ENCODE measurements around the gene ZNF784. TPM values are rescaled to one million over a fixed set of nuclear protein-coding genes. Genes with fewer than 3 reads are reported as not detected.

Gene ZNF784
- total RNA-seq, 1 donor from 2014 or later, result 3.9 TPM

- DNase-seq (ENCODE audit: extremely low read depth, low read depth, low spot score), result no peak
Measured at GRCh38 chr19:55644191-55644833, 19.9 kb upstream of the ZNF784 start.

DNA sequence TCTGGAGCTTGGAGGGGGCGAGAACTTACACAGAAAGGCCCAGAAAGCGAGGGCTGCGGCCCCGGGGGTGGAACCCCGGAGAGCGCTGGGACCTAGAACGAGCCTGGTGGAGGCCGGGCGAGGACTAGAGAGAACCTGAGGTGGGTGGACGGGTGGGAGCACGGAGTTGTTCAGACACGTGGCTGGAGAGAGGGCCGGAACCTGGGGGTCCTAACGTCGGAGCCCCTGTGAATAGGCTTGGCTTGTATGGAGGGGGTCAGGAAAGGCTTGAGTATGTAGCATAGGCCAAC lies 19.5 kb upstream of the ZNF784 start:
- no peak for DNase-seq (ENCODE audit: extremely low read depth, low read depth, low spot score)

- no peak for DNase-seq (ENCODE audit: extremely low read depth, low read depth, low spot score)
Measured at GRCh38 chr19:55643003-55643886, 18.9 kb upstream of the ZNF784 start, which contains the start of gene ZNF581. ZNF581 (plus strand) TSS chr19:55643649; CDS start chr19:55644572, 923 bp downstream.

- DNase-seq (ENCODE audit: extremely low read depth, low read depth, low spot score), result no peak
Measured at GRCh38 chr19:55642153-55643002, 18.0 kb upstream of the ZNF784 start.

DNA sequence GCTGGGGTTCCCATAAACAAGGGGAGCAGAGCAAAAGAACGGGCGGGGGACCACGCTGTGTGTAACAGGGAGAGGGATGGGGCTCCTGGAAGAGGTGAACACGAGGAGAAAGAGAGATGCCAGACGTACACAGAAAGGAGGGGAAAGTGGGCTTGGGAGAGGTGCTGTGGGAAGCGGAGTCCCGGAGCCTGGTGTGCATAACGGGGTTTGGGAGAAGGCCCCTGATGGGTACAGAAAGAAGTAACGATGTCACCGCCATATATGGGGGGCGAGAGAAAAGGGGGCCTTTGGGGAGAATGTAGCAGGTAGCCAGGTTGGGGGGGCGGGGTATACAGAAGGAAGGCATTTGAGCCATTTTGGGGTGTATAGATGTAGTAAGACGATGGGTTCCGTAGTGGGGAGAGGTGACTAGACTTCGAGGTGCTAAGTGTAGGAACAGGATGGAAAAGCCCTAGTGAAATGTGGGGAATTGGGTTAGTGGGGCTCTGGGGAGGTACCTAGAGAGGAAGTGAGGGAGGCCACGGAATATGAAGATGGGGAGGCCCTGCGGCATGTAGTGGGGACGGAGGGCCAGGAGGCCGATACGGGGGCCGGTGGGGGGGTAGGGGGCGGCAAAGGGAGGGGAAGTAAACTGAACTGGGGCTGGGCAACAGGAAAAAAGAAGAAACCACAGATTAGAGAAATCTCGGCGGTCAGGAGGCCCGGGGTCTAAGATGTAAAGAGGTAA lies 17.2 kb upstream of the ZNF784 start:
- DNase-seq (ENCODE audit: extremely low read depth, low read depth, low spot score), result no peak

DNA sequence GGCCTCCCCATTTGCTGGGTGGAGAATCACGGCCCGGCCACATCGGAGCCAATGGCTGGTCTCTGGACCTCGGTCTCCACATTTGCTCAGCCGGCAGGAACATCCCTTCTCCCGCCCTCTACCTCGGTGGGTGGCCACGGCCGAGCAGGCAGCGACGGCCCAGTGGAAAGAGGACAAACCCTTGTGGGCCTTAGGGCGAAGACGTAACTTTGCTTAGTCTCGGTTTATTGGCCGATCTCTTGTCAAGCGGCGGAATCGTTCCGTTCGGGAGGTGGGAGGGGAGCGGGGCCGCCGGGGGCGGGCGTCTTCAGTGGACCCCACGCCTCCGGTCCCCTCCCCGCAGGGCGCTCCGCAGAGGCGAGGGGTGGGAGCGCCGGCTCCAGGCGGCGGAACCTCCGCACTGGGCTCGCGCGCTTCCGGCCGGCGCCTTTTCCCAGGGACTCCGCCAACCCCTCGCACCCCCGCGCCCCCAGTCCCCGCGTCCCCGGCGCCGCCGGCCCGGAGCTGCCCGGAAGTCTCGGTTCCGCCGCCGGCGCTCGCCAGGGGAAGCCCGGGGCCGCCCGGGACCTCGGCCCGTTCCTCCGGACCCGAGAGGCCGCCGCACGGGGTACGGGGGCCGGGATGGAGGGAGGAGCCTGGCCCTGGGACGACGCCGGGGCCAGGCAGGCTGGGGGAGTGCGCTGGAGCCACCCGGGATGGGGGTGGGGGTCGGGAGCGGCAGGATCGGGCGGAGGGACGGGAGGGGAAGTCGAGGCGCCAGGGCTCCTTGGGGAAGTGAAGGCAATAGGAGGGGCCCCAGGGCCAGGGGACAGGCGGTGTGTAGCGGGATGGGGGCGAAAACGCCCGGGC lies 16.4 kb upstream of the ZNF784 start, which contains the start of gene ZNF580:
TSS of gene ZNF580 (plus strand) at position 426 of the 849 bp plus-strand sequence. CDS start 1,507 bp downstream, outside the sequence.
- DNase-seq (ENCODE audit: extremely low read depth, low read depth, low spot score), result no peak

GRCh38 chr19:55640043-55640576 lies 15.7 kb upstream of the ZNF784 start:
- no peak for DNase-seq (ENCODE audit: extremely low read depth, low read depth, low spot score)

- DNase-seq (ENCODE audit: extremely low read depth, low read depth, low spot score), result no peak
Measured at GRCh38 chr19:55638864-55639359, 14.5 kb upstream of the ZNF784 start.

- no peak for DNase-seq (ENCODE audit: extremely low read depth, low read depth, low spot score)
Measured at GRCh38 chr19:55637534-55637933, 13.2 kb upstream of the ZNF784 start.

DNA sequence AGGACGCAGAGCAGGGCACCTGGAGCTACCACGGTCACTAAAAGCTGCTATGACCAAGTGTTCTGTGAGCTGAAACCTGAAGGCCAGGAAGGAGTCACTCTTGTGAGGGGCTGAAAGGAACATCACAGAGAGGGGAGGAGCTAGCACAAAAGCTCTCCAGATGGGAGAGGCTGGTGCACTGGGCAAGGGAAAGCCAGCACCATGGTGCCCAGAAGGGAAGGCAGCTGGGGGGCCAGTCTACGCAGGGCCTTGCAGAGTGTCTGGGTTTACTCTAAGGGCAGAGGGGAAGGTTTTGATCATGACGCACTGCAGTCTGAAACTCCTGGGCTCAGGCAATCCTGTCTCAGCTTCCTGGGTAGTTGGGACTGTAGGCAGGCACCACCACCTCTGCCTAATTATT lies 12.4 kb upstream of the ZNF784 start:
- DNase-seq (ENCODE audit: extremely low read depth, low read depth, low spot score), result no peak

DNA sequence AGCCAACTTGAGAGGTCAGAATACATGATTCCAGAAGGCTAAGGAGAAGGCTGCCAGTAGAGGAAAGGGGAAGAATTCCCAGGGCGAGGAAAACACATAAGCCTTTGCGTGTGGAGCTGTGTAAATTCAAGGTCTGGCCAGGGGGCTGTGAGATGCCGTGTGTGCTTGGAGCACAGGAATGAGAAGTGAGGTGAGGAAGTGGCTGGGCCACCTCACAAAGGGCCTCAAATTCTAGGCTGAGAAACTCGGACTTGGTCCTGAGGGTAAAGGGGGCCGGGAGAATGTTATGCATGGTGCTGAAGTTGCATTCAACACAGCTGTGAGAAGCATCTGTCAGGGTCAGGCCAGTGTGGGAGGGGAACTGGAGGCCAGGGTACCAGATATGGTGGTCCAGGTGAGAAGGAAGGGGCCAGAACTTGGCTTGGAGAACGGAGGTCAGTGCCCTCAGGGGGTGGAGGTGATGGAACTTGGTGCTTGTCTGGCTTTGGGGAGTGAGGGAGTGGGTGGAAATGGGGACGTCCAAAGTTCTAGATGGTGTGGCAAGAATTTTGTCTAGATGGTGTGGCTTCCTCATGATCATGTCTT lies 11.6 kb upstream of the ZNF784 start:
- DNase-seq (ENCODE audit: extremely low read depth, low read depth, low spot score), result no peak

DNA sequence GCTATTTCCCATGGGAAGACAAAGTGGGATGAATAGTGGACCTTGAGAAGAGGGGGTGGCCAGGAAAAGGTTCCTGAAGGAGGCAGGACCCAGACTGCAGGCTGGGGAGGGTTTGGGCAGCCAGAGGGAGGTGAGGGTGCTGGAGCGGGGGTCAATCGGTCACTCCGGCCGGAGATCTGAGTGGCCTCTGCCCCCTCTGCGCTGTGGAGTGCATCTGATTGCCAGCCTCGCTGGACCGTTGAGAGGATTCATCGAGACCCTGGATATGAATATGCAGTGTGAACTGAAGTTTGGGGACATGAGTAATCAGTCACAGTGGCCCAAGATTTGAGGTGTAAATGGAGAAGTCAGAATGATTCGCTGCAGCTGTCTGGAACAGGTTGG lies 11.0 kb upstream of the ZNF784 start:
- DNase-seq (ENCODE audit: extremely low read depth, low read depth, low spot score), result no peak

GRCh38 chr19:55633861-55634260 lies 9.5 kb upstream of the ZNF784 start:
- no peak for DNase-seq (ENCODE audit: extremely low read depth, low read depth, low spot score)

- peak; percentile 89 for DNase-seq (ENCODE audit: extremely low read depth, low read depth, low spot score)
Measured at GRCh38 chr19:55632463-55632834, 8.1 kb upstream of the ZNF784 start.

DNA sequence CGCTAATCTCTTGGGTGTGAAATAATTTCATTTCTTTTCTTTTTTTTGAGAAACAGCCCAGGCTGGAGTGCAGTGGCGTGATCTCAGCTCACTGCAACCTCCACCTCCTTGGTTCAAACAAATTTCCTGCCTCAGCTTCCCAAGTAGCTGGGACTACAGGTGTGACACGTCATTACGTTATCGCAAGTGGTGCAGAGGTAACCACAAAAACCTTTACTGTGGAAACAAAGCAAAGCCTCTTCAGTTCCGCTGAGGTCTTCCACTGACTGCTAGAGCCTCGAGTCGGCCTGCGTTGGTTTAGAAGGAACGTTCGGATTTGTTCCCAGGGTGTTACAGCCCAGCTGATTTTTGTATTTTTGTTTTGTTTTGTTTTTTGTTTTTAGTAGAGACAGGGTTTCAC lies 2.0 kb upstream of the ZNF784 start:
- DNase-seq (ENCODE audit: extremely low read depth, low read depth, low spot score), result no peak

DNA sequence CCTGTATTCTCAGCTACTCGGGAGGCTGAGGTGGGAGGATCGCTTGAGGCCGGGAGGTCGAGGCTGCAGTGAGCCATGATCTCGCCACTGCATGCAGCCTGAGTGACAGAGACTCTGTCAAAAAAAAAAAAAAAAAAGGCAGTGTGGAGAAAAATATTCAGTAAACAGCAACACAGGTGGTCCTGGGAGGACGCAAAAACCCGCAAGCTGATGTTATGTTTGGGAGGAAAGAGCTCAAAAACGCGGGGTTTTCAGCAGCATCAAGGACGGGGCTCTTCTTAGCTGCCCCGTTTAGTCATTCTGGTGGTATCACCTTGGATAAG lies 599 bp upstream of the ZNF784 start:
- DNase-seq (ENCODE audit: extremely low read depth, low read depth, low spot score), result no peak

GRCh38 chr19:55623561-55623960 lies 805 bp downstream of the ZNF784 start:
- no peak for DNase-seq (ENCODE audit: extremely low read depth, low read depth, low spot score)

- no peak for DNase-seq (ENCODE audit: extremely low read depth, low read depth, low spot score)
Measured at GRCh38 chr19:55623130-55623529, 1.2 kb downstream of the ZNF784 start.
